Activated CD4-positive, alpha-beta T cell treated with anti-CD3 and anti-CD28 coated beads, Interleukin-2, amount 50 U/mL, for 16 hours (primary cell): ENCODE measurements around the gene LAIR2.
"Not testable (repeated sequence)": the region's sequence is repeated elsewhere in the genome, so short reads cannot be mapped to it uniquely, and the experiment has no call there.

Experiments used
- DNase-seq: peaks from one replicate; pipeline ENCODE4 v3.0.0-alpha.2; 2020

The LAIR2 gene

GRCh38 chr19:54464630-54465425 is 37.8 kb upstream of the LAIR2 start:
- peak; percentile 89 for DNase-seq

- no peak for DNase-seq
These were observed 37.1 kb upstream of the LAIR2 start for GRCh38 chr19:54465426-54466109.

- DNase-seq = not testable (repeated sequence)
These were observed 36.5 kb upstream of the LAIR2 start for GRCh38 chr19:54466110-54466480.

GRCh38 chr19:54469496-54469934 is 33.1 kb upstream of the LAIR2 start:
- no peak for DNase-seq

GRCh38 chr19:54470276-54470887 is 32.2 kb upstream of the LAIR2 start:
- no peak for DNase-seq

GRCh38 chr19:54470991-54471782 is 31.4 kb upstream of the LAIR2 start:
- DNase-seq = no peak

- no peak for DNase-seq
These were observed 29.4 kb upstream of the LAIR2 start, which contains the start of gene CDC42EP5 for GRCh38 chr19:54473071-54473891. Gene CDC42EP5, minus strand, starts transcription at chr19:54473296. Its CDS starts 7,749 bp downstream, at chr19:54465547.

- no peak for DNase-seq
These were observed 28.7 kb upstream of the LAIR2 start for GRCh38 chr19:54473892-54474372.

- DNase-seq = no peak
These were observed 26.9 kb upstream of the LAIR2 start for GRCh38 chr19:54475706-54476105.

GRCh38 chr19:54477650-54478049 is 25.0 kb upstream of the LAIR2 start:
- DNase-seq = no peak

- peak; percentile 45 for DNase-seq
These were observed 23.9 kb upstream of the LAIR2 start for GRCh38 chr19:54478677-54479266.

- no peak for DNase-seq
These were observed 22.6 kb upstream of the LAIR2 start for GRCh38 chr19:54480051-54480450.

- DNase-seq = peak; percentile 38
These were observed 21.2 kb upstream of the LAIR2 start for GRCh38 chr19:54481326-54481930.

- no peak for DNase-seq
These were observed 19.7 kb upstream of the LAIR2 start for GRCh38 chr19:54482889-54483288.

- no peak for DNase-seq
These were observed 18.2 kb upstream of the LAIR2 start for GRCh38 chr19:54484451-54484850.

- DNase-seq = no peak
These were observed 16.8 kb upstream of the LAIR2 start for GRCh38 chr19:54485851-54486250.

GRCh38 chr19:54489341-54489740 is 13.3 kb upstream of the LAIR2 start:
- no peak for DNase-seq

- no peak for DNase-seq
These were observed 12.9 kb upstream of the LAIR2 start for GRCh38 chr19:54489766-54490165.

GRCh38 chr19:54492568-54492967 is 10.1 kb upstream of the LAIR2 start:
- DNase-seq = no peak

- not testable (repeated sequence) for DNase-seq
These were observed 9.6 kb upstream of the LAIR2 start for GRCh38 chr19:54493056-54493455.
